Thyroid gland (tissue), 4 donors: ENCODE data around the gene ZMIZ1.

Source experiments
- POLR2A ChIP-seq, 2 donors: fragments of 450-650 bp; IDR thresholded peaks; one replicate each; pipeline ENCODE4 v1.6.1; 2017; ENCODE audit warnings: antibody characterized with exemption in 2 of 2, mild to moderate bottlenecking in 2 of 2, moderate library complexity in 1 of 2
- TF ChIP-seq, protein P1 (sequence below), 6 experiments: fragments of 200-600 bp in 3 of 6; fragments of 450-650 bp in 3 of 6; sonication (generic) in 3 of 6; IDR thresholded peaks; one replicate each; pipeline ENCODE4 v1.5.1; 2016 to 2019; ENCODE audit warnings: antibody characterized with exemption in 6 of 6, mild to moderate bottlenecking in 2 of 6, inconsistent platforms in 1 of 6, moderate library complexity in 1 of 6

DNA sequence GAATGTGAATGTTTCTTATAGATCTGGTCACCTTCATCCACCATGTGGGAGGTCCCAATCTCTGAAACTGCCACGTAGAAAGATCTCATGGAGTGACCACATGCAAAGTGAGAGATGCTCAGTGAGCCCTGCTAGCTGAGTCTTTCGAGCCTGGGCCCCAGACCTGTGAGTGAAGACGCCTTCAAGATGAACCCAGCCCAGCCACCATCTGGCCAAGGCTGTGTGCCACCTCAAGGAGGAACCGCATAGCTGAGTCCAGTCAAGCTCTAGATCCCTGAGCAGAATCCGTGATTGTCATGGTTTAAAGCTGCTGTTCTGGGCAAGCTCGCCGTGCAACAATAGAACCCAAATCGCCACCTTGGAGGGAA is 258.3 kb downstream of the ZMIZ1 start:
- no peak for TF ChIP-seq POLR2A (IDR thresholded peaks at IDR 0.05)
- TF ChIP-seq, protein P1, sequence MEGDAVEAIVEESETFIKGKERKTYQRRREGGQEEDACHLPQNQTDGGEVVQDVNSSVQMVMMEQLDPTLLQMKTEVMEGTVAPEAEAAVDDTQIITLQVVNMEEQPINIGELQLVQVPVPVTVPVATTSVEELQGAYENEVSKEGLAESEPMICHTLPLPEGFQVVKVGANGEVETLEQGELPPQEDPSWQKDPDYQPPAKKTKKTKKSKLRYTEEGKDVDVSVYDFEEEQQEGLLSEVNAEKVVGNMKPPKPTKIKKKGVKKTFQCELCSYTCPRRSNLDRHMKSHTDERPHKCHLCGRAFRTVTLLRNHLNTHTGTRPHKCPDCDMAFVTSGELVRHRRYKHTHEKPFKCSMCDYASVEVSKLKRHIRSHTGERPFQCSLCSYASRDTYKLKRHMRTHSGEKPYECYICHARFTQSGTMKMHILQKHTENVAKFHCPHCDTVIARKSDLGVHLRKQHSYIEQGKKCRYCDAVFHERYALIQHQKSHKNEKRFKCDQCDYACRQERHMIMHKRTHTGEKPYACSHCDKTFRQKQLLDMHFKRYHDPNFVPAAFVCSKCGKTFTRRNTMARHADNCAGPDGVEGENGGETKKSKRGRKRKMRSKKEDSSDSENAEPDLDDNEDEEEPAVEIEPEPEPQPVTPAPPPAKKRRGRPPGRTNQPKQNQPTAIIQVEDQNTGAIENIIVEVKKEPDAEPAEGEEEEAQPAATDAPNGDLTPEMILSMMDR (IDR thresholded peaks at IDR 0.05): no peak
